GM21381 (cell line): ENCODE data around the gene CTSA.
"Not testable (repeated sequence)": the region's sequence is repeated elsewhere in the genome, so short reads cannot be mapped to it uniquely, and the experiment has no call there.

Source experiments
- ATAC-seq: cut with Tn5 transposase; IDR thresholded peaks from one replicate; pipeline ENCODE4 v1.9.1; 2021; ENCODE audit warnings: mild to moderate bottlenecking, moderate library complexity; ENCODE audit not compliant: unreplicated experiment

CTSA gene

DNA sequence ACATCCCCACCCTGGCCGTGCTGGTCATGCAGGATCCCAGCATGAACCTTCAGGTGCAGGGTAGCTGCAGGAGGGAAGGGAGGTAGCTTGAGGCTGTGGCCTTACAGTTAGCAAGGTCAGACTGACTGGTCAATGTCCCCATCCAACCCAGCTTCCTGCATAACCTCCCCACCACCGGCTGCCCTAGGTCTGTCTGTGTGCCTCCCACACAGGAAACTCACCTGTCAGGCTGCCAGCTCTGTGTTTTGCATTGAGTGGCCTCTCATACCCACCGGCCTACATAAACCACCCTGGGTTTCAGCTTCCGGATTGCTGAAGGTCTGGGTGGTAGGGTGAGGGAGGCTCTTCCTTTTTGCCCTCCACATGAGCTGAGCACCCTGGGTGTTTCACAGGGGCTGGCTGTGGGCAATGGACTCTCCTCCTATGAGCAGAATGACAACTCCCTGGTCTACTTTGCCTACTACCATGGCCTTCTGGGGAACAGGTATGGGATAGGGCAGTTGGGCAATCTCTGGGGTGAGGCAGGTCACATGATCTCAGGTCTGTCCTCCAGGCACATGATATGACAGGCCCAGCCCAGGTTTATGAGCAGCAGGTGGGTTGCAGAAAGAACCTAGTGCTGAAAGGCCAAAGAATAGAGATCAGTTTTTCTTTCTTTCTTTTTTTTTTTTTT, 1.8 kb downstream of the CTSA start:
- no peak for ATAC-seq

DNA sequence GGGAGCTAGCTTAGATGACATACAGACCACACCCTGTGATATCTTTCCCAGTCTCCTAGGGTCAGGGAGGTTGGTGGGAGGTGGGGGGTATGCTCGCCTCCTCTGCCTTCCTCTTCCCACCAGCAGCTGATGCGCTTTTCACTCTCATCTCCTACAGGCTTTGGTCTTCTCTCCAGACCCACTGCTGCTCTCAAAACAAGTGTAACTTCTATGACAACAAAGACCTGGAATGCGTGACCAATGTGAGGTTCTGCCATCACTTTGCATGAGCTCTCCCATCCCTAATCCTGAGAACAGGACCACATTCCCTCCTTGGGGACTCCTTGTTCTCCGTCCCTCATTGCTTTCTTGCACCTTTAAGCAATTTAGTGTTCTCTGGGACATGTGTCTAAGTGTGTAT, 2.7 kb downstream of the CTSA start:
- no peak for ATAC-seq

DNA sequence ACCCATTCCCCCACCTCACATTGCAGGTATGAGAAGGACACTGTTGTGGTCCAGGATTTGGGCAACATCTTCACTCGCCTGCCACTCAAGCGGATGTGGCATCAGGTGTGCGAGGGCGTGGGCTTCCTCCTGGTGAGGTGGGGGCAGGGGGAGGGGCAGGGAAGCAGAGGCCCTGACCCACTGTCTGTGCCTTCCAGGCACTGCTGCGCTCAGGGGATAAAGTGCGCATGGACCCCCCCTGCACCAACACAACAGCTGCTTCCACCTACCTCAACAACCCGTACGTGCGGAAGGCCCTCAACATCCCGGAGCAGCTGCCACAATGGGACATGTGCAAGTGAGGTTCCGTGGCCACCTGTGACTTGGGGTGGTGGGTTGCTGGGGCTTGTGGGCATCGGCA, 3.7 kb downstream of the CTSA start:
- no peak for ATAC-seq

DNA sequence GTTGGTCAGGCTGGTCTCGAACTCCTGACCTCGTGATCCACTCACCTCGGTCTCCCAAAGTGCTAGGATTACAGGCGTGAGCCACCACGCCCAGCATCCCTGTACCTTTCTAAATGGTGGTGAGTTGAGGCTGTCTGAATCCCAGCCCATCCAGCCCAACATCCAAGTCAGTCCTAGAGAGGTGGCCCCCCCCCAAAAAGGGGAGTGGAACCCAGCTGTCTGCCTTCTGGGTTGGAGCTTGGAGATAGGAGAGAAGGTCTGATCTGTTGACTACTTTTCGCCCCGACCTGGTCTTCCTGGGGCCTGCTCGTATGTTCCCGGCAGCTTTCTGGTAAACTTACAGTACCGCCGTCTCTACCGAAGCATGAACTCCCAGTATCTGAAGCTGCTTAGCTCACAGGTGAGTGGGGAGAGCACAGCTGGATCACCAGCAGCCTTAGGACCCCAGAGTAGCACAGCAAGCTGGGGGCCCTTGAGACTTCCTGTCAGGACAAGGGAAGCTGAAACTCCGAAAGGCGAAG, 5.6 kb downstream of the CTSA start:
- no peak for ATAC-seq

DNA sequence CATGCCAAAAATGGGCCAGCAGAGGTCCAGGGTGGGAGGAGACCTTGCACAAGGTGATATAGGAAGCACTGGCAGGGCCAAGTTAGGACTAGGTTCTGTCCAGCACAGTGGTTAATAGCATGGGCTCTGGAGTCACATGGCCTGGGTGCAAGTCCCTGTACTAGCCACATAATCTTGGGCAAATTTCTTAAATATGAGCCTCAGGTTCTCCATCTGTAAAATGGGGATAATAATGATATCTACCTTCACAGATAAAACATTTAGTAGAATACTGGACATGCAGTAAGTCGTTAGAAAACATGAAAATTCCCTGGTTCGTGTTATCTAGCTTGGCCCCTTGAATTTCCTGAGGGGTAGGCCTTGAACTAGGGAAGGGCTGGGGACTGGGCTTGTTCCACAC, 6.2 kb downstream of the CTSA start:
- ATAC-seq = no peak

DNA sequence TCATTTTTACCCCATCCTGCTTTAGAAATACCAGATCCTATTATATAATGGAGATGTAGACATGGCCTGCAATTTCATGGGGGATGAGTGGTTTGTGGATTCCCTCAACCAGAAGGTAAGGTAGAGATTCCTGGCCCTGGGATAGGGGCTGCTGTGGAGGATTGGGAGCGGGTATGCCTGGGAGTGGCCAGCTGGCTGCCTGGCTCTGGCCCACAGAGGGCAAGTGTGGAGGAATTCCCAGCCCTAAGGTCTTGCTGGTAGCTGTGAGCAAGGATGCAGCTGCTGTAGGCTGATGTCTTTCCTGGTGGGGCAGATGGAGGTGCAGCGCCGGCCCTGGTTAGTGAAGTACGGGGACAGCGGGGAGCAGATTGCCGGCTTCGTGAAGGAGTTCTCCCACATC, 6.6 kb downstream of the CTSA start:
- no peak for ATAC-seq

DNA sequence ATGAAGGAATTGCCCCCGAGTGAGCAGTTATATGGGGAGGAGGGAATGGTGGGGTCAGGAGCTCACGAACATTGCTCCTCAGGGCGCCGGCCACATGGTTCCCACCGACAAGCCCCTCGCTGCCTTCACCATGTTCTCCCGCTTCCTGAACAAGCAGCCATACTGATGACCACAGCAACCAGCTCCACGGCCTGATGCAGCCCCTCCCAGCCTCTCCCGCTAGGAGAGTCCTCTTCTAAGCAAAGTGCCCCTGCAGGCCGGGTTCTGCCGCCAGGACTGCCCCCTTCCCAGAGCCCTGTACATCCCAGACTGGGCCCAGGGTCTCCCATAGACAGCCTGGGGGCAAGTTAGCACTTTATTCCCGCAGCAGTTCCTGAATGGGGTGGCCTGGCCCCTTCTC, 7.2 kb downstream of the CTSA start:
- no peak for ATAC-seq

DNA sequence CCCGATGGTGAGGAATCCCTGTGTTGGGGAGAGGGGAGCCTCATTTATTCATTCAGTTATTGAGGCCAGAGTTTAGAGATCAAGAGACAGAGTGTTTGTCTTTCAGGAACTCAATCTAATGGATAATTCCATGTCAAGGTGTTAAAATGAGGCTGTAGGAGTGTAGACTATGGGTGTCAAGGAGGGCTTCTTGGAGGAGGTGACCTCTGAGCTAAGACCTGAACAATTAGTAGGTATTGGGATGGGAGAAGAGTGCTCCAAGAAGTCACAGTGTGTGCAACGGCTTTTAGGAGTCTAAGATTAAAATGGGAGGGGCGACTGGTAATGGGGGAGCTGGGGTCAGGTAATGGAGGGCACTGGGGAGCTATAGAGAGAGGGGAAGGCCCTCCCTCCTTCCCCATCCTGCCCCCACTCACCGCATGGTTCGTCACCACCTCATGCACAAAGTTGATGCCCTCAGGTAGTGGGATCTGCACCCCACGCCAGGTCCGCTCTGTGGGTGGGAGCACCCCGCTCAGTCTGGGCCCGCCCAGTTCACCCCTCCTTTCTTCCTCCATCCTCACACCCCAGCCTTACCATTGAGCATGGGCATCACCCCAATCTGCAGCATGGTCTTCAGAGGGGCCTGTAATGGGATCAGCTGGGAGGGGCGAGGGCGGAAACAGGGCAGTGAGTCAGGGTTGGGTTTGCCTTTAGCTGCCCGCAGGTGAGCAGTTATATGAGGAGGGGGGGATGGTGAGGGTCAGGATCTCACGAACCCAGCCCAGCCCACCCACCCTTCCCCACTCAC, 8.1 kb downstream of the CTSA start:
- ATAC-seq = no peak

DNA sequence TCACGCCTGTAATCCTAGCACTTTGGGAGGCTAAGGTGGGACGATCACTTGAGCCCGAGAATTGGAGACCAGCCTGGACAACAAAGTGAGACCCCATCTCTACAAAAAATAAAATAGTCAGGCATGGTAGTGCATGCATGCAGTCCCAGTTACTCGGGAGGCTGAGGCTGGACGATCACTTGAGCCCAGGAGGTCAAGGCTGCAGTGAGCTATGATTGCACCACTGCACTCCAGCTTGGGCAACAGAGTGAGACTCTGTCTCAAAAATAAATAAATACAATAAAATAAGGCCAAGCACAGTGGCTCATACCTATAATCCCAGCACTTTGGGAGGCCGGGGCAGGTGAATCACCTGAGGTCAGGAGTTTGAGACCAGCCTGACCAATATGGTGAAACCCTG, 10.2 kb downstream of the CTSA start:
- ATAC-seq = not testable (repeated sequence)

DNA sequence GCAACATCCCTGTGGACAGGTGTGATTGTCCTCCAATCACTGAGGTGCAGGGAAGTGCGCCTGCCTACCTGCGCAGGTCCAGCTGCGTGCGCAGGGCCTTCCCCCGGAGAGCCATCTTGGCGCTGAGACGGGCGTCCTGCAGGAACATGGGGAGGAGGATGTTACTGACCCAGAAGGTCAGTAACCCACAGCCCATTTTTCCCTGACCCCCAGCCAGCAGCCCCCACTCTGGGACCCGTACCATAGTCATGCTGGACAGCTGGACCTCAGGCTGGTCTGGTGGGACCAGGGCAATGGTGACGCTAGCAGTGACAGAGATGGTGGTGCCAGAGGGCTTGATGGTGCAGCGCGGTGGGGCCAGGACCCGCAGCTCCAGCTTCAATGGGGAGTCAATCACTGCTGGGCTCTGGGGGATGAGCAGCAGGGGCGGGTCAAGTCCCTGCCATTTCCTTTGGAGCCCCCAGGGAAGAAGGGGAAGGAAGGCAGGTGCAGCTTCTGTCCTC, 11.1 kb downstream of the CTSA start:
- ATAC-seq = no peak

DNA sequence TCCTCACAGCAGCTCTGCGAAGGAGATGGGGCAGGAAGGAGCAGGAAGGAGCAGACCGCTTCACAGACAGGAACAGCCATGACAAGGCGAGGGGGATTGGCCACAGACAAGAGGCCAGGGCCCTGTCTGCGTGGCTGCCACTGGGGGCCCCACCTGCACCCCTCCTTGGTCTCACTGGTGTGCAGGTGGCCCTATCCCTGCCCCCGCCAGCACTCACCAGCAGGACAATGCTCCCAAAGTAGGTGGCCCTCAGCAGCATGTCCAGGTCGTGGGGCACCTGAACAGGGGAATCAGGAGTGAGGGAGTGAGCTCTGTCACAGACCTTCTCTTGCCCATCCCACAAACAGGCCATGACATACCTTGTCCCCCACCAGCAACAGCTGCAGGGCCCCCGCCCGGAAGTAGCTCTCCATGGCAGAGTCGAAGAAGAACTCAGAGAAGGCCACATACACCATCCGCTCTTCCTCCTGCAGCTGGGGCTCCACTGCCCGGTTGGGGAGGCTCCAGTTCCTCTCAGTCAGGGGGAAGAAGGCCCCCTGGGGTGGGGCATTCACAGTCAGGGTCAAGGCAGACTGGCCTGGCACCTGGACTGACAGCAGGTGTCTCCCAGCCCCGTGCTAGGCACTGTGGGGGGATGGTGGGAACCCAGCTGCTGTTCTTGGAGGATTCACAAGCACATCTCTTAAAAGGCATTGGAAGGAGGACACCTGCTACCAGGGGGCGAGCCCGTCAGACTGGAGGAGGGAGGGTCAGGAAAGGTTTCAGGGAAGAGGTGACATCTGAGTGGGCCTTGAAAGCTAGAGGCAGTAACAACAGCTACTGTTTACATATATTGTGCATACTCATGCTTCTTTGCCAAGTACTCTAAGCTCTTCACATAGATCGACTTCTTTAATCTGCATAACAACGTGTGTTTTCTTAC, 13.7 kb downstream of the CTSA start:
- no peak for ATAC-seq

DNA sequence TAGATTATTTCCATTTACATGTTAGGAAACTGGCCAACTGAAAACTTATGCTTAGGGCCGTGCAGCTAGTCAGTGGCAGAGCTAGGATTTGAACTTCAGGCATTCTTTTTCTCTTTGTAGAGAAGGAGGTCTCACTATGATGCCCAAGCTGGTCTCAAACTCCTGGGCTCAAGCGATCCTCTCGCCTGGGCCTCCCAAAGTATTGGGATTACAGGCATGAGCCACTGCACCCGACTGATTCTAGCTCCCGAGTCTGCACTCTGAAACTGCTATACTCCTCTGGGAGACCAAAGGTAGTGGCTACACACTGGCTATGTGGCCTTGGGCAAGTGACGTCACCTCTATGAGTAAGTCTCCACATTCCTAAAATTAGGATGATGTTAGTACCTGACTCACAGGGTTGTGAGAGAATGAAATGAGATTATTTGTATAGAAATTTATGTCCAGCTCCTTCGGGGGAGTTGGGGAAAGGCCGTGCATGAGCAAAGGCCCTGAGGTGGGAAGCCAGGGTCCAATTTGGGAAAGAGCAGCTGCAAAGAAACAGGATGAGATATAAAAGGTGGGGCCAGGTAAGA, 14.5 kb downstream of the CTSA start:
- no peak for ATAC-seq

DNA sequence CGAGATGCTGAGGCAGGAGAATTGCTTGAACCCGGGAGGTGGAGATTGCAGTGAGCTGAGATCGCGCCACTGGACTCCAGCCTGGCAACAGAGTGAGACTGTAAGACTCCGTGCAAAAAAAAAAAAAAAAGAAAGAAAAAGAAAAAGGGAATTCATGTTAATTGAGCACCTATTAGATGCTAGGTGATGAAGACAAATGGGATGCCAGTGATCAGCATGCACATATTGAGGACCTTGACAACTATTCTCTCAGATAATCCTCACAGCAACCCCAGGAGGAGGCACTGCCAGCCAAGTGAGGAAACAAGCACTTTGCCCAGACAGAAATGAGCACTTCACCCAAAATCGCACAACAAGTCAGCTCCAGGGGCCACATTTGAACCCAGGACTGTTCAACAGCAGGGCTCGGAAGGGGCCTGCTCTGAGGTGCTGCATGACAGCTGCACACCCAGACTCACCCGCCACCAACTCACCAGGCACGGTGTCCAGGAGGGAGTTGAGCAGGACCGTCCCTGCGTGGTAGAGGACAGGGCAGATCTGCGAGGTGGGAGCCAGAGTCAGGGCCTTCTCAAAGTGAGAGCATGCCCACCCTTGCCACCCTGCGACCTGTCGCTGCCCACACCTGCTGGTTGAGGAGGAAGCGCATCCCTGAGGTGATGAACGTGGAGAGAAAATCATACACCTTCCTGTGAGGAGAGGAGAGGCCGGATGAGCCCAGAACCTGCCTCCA, 16.2 kb downstream of the CTSA start:
- ATAC-seq = no peak

DNA sequence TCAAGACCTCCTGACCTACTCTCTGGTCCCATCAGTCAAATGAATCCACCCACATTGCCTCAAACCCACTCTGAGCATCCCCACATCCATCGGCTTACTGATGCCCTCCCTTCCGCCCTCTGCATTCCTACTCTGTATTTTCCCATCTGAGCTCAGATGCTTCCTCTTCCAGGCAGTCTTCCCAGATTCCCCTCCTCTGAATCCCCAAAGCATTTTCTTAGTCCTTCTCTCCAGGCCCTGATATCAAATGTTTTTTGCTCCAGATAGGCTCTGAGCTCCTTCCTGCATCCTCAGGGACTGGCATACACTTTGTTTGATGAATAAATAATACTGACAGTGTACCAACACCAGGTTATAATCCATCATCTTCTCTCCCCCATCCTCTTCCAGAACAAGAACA, 16.9 kb downstream of the CTSA start:
- no peak for ATAC-seq

DNA sequence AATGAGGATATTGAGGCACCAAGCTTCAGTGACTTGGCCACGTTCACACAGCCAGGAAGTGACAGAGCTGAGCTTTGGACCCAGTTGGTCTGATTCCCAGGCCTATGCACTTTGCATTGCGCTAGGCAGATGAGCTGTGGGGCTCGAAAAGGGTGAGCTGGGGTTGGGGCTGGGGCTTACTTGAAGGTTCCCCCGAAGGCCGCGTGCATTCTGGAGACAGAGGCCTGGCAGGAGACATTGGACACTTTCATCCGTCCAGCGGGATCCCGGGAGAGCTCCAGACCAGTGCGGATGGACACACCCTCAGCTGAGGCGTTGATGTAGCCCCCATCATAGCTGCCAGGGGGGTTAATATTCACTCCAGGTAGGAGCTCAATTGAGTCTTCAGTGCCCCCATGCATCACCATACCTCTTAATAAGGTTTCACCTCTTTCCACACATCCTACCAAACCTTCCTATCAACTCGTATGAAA, 18.2 kb downstream of the CTSA start:
- no peak for ATAC-seq

DNA sequence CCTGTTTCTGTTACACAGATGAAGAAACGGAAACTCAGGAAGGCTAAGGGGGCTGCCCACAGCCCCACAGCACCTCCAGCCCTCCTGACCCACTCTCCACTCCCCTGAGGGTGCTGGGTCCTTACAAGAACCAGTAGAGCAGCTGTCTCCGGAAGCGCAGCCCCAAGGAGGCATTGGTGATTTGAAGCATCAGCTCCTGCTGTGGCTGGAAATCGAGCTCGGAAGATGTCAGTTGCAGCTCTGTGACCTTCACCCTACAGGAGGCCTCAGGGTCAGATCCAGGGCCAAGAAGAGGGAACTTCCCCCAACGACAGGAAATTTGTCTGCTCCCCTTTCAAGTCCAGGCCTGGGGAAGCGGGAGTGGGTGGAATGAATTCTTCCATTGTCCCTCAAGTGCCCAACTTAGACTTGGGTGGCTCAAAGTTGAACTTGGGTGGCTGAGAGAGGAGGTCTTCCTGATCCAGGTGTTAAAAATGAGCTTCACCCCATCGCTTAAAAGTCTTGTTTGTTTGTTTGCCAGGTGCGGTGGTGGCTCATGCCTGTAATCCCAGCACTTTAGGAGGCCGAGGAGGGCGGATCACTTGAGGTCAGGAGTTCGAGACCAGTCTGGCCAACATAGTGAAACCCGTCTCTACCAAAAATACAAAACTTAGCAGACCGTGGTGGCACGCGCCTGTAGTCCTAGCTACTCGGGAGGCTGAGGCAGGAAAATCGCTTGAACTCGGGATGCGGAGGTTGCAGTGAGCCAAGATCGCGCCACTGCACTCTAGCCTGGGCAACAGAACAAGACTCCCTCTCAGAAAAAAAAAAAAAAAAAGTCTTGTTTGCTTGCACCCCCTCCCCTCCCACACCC, 18.9 kb downstream of the CTSA start:
- ATAC-seq = no peak

DNA sequence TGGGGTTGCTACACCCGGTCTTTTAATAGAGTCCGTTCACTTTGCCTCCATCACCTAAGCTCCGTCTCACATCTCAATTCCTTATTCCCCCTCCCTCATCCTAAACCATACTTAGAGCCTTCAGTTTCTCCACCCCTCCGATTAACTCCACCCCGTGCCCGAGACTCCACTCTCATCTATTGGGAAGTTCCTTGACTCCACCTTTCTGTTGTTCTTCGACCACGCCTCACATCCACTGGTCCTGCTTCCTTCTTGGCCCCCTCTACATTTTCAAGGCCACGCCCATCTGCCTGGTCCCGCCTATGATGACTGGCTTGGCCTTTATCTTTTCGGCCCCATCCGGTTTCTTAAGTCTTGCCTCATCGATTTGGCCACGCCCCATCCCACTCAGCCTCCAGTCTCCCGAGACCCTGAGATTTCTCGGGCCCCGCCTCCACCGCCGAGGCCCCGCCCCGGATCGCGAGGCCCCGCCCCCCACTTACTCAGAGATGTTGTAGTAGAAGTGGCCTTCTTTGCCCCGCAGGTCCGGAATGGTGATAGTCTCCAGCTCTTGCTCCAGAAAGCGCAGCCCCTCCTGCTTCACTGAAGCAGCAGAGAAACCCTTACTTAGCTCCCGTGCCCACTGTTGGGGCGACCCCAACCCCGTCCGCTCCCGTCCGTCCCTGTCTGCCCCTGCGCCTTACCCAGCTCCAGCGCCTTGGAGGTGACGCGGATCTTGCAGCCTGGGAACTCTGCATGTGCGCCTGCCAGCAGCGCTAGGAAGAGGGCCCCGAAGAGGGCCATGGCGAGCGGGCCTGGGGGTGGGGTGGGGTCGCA, 19.7 kb downstream of the CTSA start:
- ATAC-seq = peak; percentile 88
